HepG2 (cell line): ENCODE results near the gene TRMT112. TPM values are rescaled to one million over a fixed set of nuclear protein-coding genes. Genes with fewer than 3 reads are reported as not detected.

Experiments
- ATAC-seq: fragments of 200-7000 bp; cut with Tn5 transposase; 3 replicates; pipeline ENCODE4 v1.9.1; 2020; ENCODE audit warnings: mild to moderate bottlenecking, moderate library complexity
- BruUV-seq: library from RNA; stranded (reverse); fragments of 400-500 nt; replicated peaks from 2 replicates; lab custom pipeline; 2021; lab: Mats Ljungman, UMichigan
- CTCF ChIA-PET: fragments of 300-600 bp; formaldehyde crosslinking; extraction: SDS; loops from one replicate; lab custom pipeline; 2021; ENCODE audit warnings: low total read pairs, inconsistent platforms, low intra/inter-chr PET ratio; lab: Yijun Ruan, JAX
- POLR2A ChIA-PET: fragments of 350-600 bp; sonication (Branson Sonifier 250); formaldehyde crosslinking; loops from one replicate; lab custom pipeline; 2020; ENCODE audit warnings: antibody characterized with exemption, inconsistent platforms; lab: Yijun Ruan, JAX
- DNase-seq: peaks from one replicate; pipeline ENCODE4 v3.0.0-alpha.2; 2015; ENCODE audit warnings: low spot score
- FAIRE-seq: peaks from 3 replicates; lab custom pipeline; 2011; peaks lifted over from hg19 to GRCh38; lab: Jason Lieb, UNC
- H2AFZ ChIP-seq: one replicate; pipeline ENCODE4 v1.6.1; 2011; ENCODE audit warnings: low read length, inconsistent platforms
- H3K27ac ChIP-seq: fragments of 300-600 bp; 3 replicates; pipeline ENCODE4 v1.8.0; 2011; ENCODE audit warnings: mixed run types, mild to moderate bottlenecking, mixed read lengths, low read length, inconsistent platforms; ENCODE audit not compliant: insufficient read depth; ENCODE audit errors: extremely low read length
- H3K27me3 ChIP-seq, 2 experiments: fragments of 200-600 bp in 1 of 2; 2 replicates in 1 of 2; 3 replicates in 1 of 2; pipeline versions ENCODE4 v1.6.0 to v1.8.0; 2011; ENCODE audit warnings: low read length in 2 of 2, mild to moderate bottlenecking in 2 of 2, moderate library complexity in 2 of 2, inconsistent platforms in 1 of 2; ENCODE audit not compliant: insufficient read depth in 2 of 2, control insufficient read depth in 1 of 2
- H3K36me3 ChIP-seq, 2 experiments: fragments of 200-600 bp in 1 of 2; replicated peaks in 1 of 2; 2 replicates in 1 of 2; 3 replicates in 1 of 2; pipeline versions ENCODE4 v1.5.1 to v1.8.0; 2011; ENCODE audit warnings: low read length in 2 of 2, inconsistent platforms in 1 of 2; ENCODE audit not compliant: insufficient read depth in 2 of 2, control insufficient read depth in 1 of 2
- H3K4me1 ChIP-seq: 2 replicates; pipeline ENCODE4 v1.5.1; 2012; ENCODE audit warnings: low read length, inconsistent platforms; ENCODE audit not compliant: insufficient read depth
- H3K4me2 ChIP-seq: 2 replicates; pipeline ENCODE4 v1.6.0; 2011; ENCODE audit warnings: low read depth, low read length, inconsistent platforms
- H3K4me3 ChIP-seq, 3 experiments: fragments of 200-600 bp in 1 of 3; sonication (generic), shearing (Covaris generic) in 1 of 3; replicated peaks in 1 of 3; 2 replicates each; pipeline ENCODE4 v1.5.1; 2011 to 2016; ENCODE audit warnings: low read length in 3 of 3, inconsistent platforms in 2 of 3, low read depth in 2 of 3, mild to moderate bottlenecking in 2 of 3, control low read depth in 1 of 3, mixed read lengths in 1 of 3; ENCODE audit not compliant: insufficient read depth in 1 of 3
- H3K79me2 ChIP-seq: one replicate; pipeline ENCODE4 v1.6.1; 2011; ENCODE audit warnings: low read length, inconsistent platforms; ENCODE audit not compliant: insufficient read depth
- H3K9ac ChIP-seq: 2 replicates; pipeline ENCODE4 v1.6.0; 2011; ENCODE audit warnings: mild to moderate bottlenecking, low read depth, low read length, inconsistent platforms; ENCODE audit not compliant: insufficient read depth
- H3K9me3 ChIP-seq: 2 replicates; pipeline ENCODE4 v1.5.1; 2012; ENCODE audit warnings: mild to moderate bottlenecking, low read length
- H4K20me1 ChIP-seq: 2 replicates; pipeline ENCODE4 v1.6.0; 2011; ENCODE audit warnings: inconsistent platforms, mild to moderate bottlenecking, low read length, moderate library complexity; ENCODE audit not compliant: insufficient read depth
- ATF5 ChIP-seq: sonication (generic); formaldehyde crosslinking; IDR thresholded peaks from 2 replicates; pipeline ENCODE4 v1.4.0; 2020; ENCODE audit warnings: mild to moderate bottlenecking, low read depth, missing genetic modification reagents
- BORCS8-MEF2B ChIP-seq: sonication (generic); formaldehyde crosslinking; IDR thresholded peaks from 2 replicates; pipeline ENCODE4 v1.8.0; 2022; ENCODE audit warnings: mild to moderate bottlenecking, missing genetic modification reagents
- CREM ChIP-seq, 2 experiments: sonication (generic) in 1 of 2; formaldehyde crosslinking in 1 of 2; IDR thresholded peaks; 2 replicates each; pipeline versions ENCODE4 v1.4.0 to v1.6.1; 2016 to 2020; ENCODE audit warnings: antibody characterized with exemption in 1 of 2, mild to moderate bottlenecking in 1 of 2, missing genetic modification reagents in 1 of 2
- HIC2 ChIP-seq: sonication (generic); formaldehyde crosslinking; IDR thresholded peaks from 2 replicates; pipeline ENCODE4 v1.9.0; 2022; ENCODE audit warnings: low read depth, missing genetic modification reagents
- KAT7 ChIP-seq: IDR thresholded peaks from 2 replicates; pipeline ENCODE4 v1.6.1; 2018; ENCODE audit warnings: borderline replicate concordance, missing compliant biosample characterization
- KMT2B ChIP-seq: IDR thresholded peaks from 2 replicates; pipeline ENCODE4 v1.6.1; 2016; ENCODE audit warnings: missing genetic modification reagents, missing compliant biosample characterization
- MIXL1 ChIP-seq: IDR thresholded peaks from 2 replicates; pipeline ENCODE4 v1.6.1; 2016
- NFIB ChIP-seq: sonication (generic); formaldehyde crosslinking; IDR thresholded peaks from 2 replicates; pipeline ENCODE4 v1.9.0; 2021; ENCODE audit warnings: missing genetic modification reagents, mild to moderate bottlenecking, borderline replicate concordance
- PLRG1 ChIP-seq: fragments of 450-650 bp; conservative IDR thresholded peaks from 2 replicates; pipeline ENCODE4 v1.6.1; 2016
- RELA ChIP-seq: sonication (generic); formaldehyde crosslinking; IDR thresholded peaks from 2 replicates; pipeline ENCODE4 v1.4.0; 2020; ENCODE audit warnings: missing genetic modification reagents
- SP1 ChIP-seq, 2 experiments: fragments of 450-650 bp in 1 of 2; sonication (generic) in 1 of 2; formaldehyde crosslinking in 1 of 2; IDR thresholded peaks; 2 replicates each; pipeline versions ENCODE4 v1.4.0 to v1.6.1; 2016 to 2020; ENCODE audit warnings: missing genetic modification reagents in 1 of 2
- ZIK1 ChIP-seq: sonication (generic); formaldehyde crosslinking; IDR thresholded peaks from 2 replicates; pipeline ENCODE4 v1.5.0; 2020; ENCODE audit warnings: mild to moderate bottlenecking, low read depth, missing genetic modification reagents, borderline replicate concordance
- ZNF180 ChIP-seq: sonication (generic); formaldehyde crosslinking; IDR thresholded peaks from 2 replicates; pipeline ENCODE4 v1.4.0; 2020; ENCODE audit warnings: low read depth, missing genetic modification reagents, borderline replicate concordance
- ZNF263 ChIP-seq: sonication (generic); formaldehyde crosslinking; IDR thresholded peaks from 2 replicates; pipeline ENCODE4 v1.4.0; 2020; ENCODE audit warnings: missing genetic modification reagents
- ZNF607 ChIP-seq: sonication (generic); formaldehyde crosslinking; IDR thresholded peaks from 2 replicates; pipeline ENCODE4 v1.5.1; 2020; ENCODE audit warnings: missing genetic modification reagents, mild to moderate bottlenecking, borderline replicate concordance
- ZNF709 ChIP-seq: sonication (generic); formaldehyde crosslinking; IDR thresholded peaks from 2 replicates; pipeline ENCODE4 v1.5.0; 2020; ENCODE audit warnings: mild to moderate bottlenecking, missing genetic modification reagents
- ZNF770 ChIP-seq: sonication (generic); formaldehyde crosslinking; IDR thresholded peaks from 2 replicates; pipeline ENCODE4 v1.5.0; 2020; ENCODE audit warnings: mild to moderate bottlenecking, missing genetic modification reagents
- ZSCAN12 ChIP-seq: sonication (generic); formaldehyde crosslinking; IDR thresholded peaks from 2 replicates; pipeline ENCODE4 v1.9.0; 2021; ENCODE audit warnings: mild to moderate bottlenecking, missing genetic modification reagents
- ZSCAN31 ChIP-seq: sonication (generic); formaldehyde crosslinking; IDR thresholded peaks from 2 replicates; pipeline ENCODE4 v1.5.0; 2020; ENCODE audit warnings: low read depth, mild to moderate bottlenecking, missing genetic modification reagents
- WGBS: methylation state at CpG from one replicate; pipeline ENCODE4 v1.1.6; 2017; ENCODE audit warnings: low lambda C conversion rate; 5-methylcytosine and 5-hydroxymethylcytosine counted together
- in situ Hi-C: cut with HindIII; loops from 2 replicates; pipeline ENCODE4 v1.10.0; 2017; ENCODE audit warnings: low pct_unique_long_range_greater_than_20kb; ENCODE audit not compliant: extremely low pct_ligation_motif_present
- intact Hi-C: fragments of 100-400 bp; cut with micrococcal nuclease; formaldehyde crosslinking; loops from one replicate; pipeline ENCODE4 v1.10.0; 2022; ENCODE audit not compliant: unreplicated experiment
- polyA plus RNA-seq, 8 experiments: library from polyadenylated mRNA; depleted of rRNA in 3 of 8; stranded (reverse) in 7 of 8; unstranded in 1 of 8; fragments of >200 nt; fragmentation: Illumina TruSeq in 4 of 8; extraction: Trizol in 4 of 8; gene quantifications; 2 replicates each; pipeline versions ENCODE4 v1.2.1 to v1.2.3, GENCODE V29; 2011 to 2016; ENCODE audit warnings: low read depth in 4 of 8, missing spikeins in 1 of 8, mixed read lengths in 1 of 8; ENCODE audit not compliant: insufficient read depth in 1 of 8
- total RNA-seq, 5 experiments: library from RNA; depleted of rRNA; stranded (reverse); fragments of >200 nt; fragmentation: Illumina TruSeq; extraction: Trizol; gene quantifications; 2 replicates each; pipeline ENCODE4 v1.2.3, GENCODE V29; 2016; ENCODE audit warnings: low read depth in 1 of 5

Gene TRMT112
- total and polyA plus RNA-seq, 2 of the 13 experiments (the other 11 are each of a cell fraction or from before 2014, with no cell fraction given), result 186 to 409 TPM

- Histone ChIP-seq H3K9ac (peak within 1 kb of the TSS; percentile 79), H3K4me1 (peaks cover 22% of the 10 kb centered on the region; the same call in 1 of the 2 replicates), H3K4me3 (peak within 1 kb of the TSS; percentile 69 to 97 (median 83)), H2AFZ (no peak within 1 kb of the TSS), H3K9me3 (no peaks in the 10 kb centered on the region), H3K27me3 (no peaks in the 10 kb centered on the region; a peak in 1 of 5 replicates), H3K79me2 (no peaks in the 10 kb centered on the region), H4K20me1 (no peaks in the 10 kb centered on the region), H3K27ac (peak within 1 kb of the TSS; percentile 79), H3K36me3 (no peaks in the 10 kb centered on the region), H3K4me2 (peak within 1 kb of the TSS; percentile 97)
- ATAC-seq, result peak; percentile 92
- peak; percentile 66 for FAIRE-seq
- BruUV-seq, result TSS peak; percentile 79
- peak; percentile 86 for DNase-seq
- in situ Hi-C loops, result no loop called here
- intact Hi-C loops, result loop anchor here (2.0 kb wide), 1 partner anchor 14 kb away; no protein-coding TSS in a partner anchor
- ChIA-PET CTCF (no interaction called here), POLR2A (interaction anchor here (0.7 to 4.6 kb wide), 9 partner anchors 13 to 99 kb away, joined by 3 to 48 read pairs (median 4); partner anchors contain the start of genes ESRRA, FKBP2, PRDX5 and STIP1)
- WGBS, result 3% methylated on average over 15 of the region's 44 CpGs
- TF ChIP-seq ZNF770 (CRISPR knock-in tag) (no peak), ZNF607 (CRISPR knock-in tag) (no peak), ATF5 (CRISPR knock-in tag) (0 out of 2 replicates have a peak, but pooled peaks have one; percentile 65), ZIK1 (no peak), SP1 (IDR thresholded peaks at IDR 0.05) (no peak), SP1 (CRISPR knock-in tag; IDR thresholded peaks at IDR 0.05) (peak; percentile 64), ZSCAN31 (CRISPR knock-in tag) (no peak), RELA (no peak), ZNF709 (CRISPR knock-in tag) (no peak), PLRG1 (no peak), KMT2B (CRISPR knock-in tag) (no peak), ZNF263 (0 out of 2 replicates have a peak, but pooled peaks have one; percentile 2), KAT7 (CRISPR knock-in tag) (no peak), HIC2 (0 out of 2 replicates have a peak, but pooled peaks have one; percentile 17), ZSCAN12 (no peak), CREM (IDR thresholded peaks at IDR 0.05) (peak; percentile 86), CREM (CRISPR knock-in tag; IDR thresholded peaks at IDR 0.05) (peak; percentile 28; the same call in 1 of the 2 replicates), BORCS8-MEF2B (CRISPR knock-in tag) (0 out of 2 replicates have a peak, but pooled peaks have one; percentile 13), MIXL1 (CRISPR knock-in tag) (no peak), NFIB (CRISPR knock-in tag) (no peak), ZNF180 (no peak)
These were observed 33.1 kb downstream of the TRMT112 start, which contains the start of gene BAD for GRCh38 chr11:64284048-64284961. TSS of gene BAD (minus strand) at chr11:64284665. CDS start at chr11:64284368, 297 bp downstream.
